Testis (tissue), 3 donors: ENCODE results near the gene ADAM23. TPM values are rescaled to one million over a fixed set of nuclear protein-coding genes. Genes with fewer than 3 reads are reported as not detected.

Experiments
- DNase-seq: peaks from one replicate; pipeline ENCODE4 v3.0.0-alpha.2; 2019
- H3K27ac ChIP-seq, 2 donors: fragments of 200-600 bp; sonication (generic); one replicate each; pipeline ENCODE4 v1.5.1; 2019
- H3K27me3 ChIP-seq: fragments of 200-600 bp; sonication (generic); one replicate; pipeline ENCODE4 v1.5.1; 2019
- H3K36me3 ChIP-seq: fragments of 200-600 bp; sonication (generic); one replicate; pipeline ENCODE4 v1.5.1; 2017; ENCODE audit warnings: low read depth; ENCODE audit errors: missing control alignments
- H3K4me1 ChIP-seq: fragments of 200-600 bp; sonication (generic); one replicate; pipeline ENCODE4 v1.5.1; 2019
- H3K4me3 ChIP-seq, 2 donors: fragments of 200-600 bp; sonication (generic); one replicate each; pipeline ENCODE4 v1.5.1; 2017 to 2019
- H3K9me3 ChIP-seq: fragments of 200-600 bp; sonication (generic); one replicate; pipeline ENCODE4 v1.5.1; 2017
- CTCF ChIP-seq, 3 experiments: fragments of 450-650 bp in 2 of 3; fragments of 200-600 bp in 1 of 3; sonication (generic) in 1 of 3; IDR thresholded peaks; one replicate each; pipeline ENCODE4 v1.5.1; 2016 to 2019; ENCODE audit warnings: antibody characterized with exemption in 3 of 3, mild to moderate bottlenecking in 2 of 3, moderate library complexity in 1 of 3
- POLR2A ChIP-seq: fragments of 450-650 bp; IDR thresholded peaks from one replicate; pipeline ENCODE4 v1.6.1; 2017; ENCODE audit warnings: antibody characterized with exemption, mild to moderate bottlenecking, moderate library complexity
- WGBS, 2 donors: methylation state at CpG; one replicate each; pipeline ENCODE4 v1.1.5; 2018; 5-methylcytosine and 5-hydroxymethylcytosine counted together
- intact Hi-C: fragments of 100-400 bp; cut with DNase I; formaldehyde crosslinking; loops from one replicate; pipeline ENCODE4 v1.15.1; 2023; ENCODE audit warnings: low total_unique reads
- polyA plus RNA-seq: library from polyadenylated mRNA; stranded (reverse); fragments of 350-450 nt; fragmentation: Illumina TruSeq; extraction: RNeasy Lipid Tissue Mini Kit (QIAGEN cat#74804); gene quantifications from one replicate; pipeline ENCODE4 v1.2.3, GENCODE V29; 2014; ENCODE audit warnings: low read depth, low replicate concordance; ENCODE audit not compliant: insufficient read depth
- total RNA-seq, 2 donors: library from RNA; depleted of rRNA; stranded (reverse); fragments of >200 nt; gene quantifications; one replicate each; pipeline ENCODE4 v1.2.3, GENCODE V29; 2016

The ADAM23 gene
- total and polyA plus RNA-seq, 3 donors from 2014 or later: 14.5 to 24.2 (median 19.5) TPM

DNA sequence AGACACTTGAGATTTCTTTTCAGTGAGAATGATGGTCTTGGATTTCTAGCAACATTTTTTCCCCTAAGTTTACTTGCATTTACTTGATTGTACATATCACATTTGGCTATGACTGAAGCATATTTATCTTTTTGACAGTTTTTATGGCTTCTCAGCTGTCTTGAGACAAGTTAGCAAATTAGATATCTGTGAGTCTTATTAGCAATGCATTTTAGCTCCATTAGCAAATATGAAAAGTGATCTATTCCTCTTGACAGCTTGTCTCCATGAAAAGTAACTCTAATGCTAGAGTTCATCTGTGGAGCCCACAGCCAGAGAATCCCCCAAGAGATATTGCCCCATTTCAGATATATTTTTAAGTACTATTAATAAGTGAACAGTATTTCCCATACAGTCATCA lies 126.9 kb downstream of the ADAM23 start:
- DNase-seq: no peak
- Histone ChIP-seq H3K36me3 (no peaks in the 10 kb centered on the region), H3K4me3 (no peak overlapping the region), H3K9me3 (no peaks in the 10 kb centered on the region), H3K27me3 (no peaks in the 10 kb centered on the region), H3K27ac (no peak overlapping the region), H3K4me1 (no peaks in the 10 kb centered on the region)
- intact Hi-C loops: no loop called here
- TF ChIP-seq CTCF (IDR thresholded peaks at IDR 0.05): no peak
- TF ChIP-seq POLR2A: no peak

GRCh38 chr2:206572725-206573124 lies 129.4 kb downstream of the ADAM23 start:
- no peaks in the 10 kb centered on the region for H3K27me3 ChIP-seq
- intact Hi-C loops: no loop called here
- no peaks in the 10 kb centered on the region for H3K9me3 ChIP-seq
- 94 to 97% methylated on average over 3 of the region's 3 CpGs for WGBS, 2 donors
- DNase-seq: no peak
- H3K4me1 ChIP-seq: no peaks in the 10 kb centered on the region
- H3K4me3 ChIP-seq: no peak overlapping the region
- H3K27ac ChIP-seq: no peak overlapping the region
- no peaks in the 10 kb centered on the region for H3K36me3 ChIP-seq
- TF ChIP-seq CTCF (IDR thresholded peaks at IDR 0.05) (no peak), POLR2A (no peak)

GRCh38 chr2:206573793-206574192 lies 130.5 kb downstream of the ADAM23 start:
- H3K27me3 ChIP-seq: no peaks in the 10 kb centered on the region
- no peak for DNase-seq
- H3K27ac ChIP-seq: no peak overlapping the region
- no peak overlapping the region for H3K4me3 ChIP-seq
- no peaks in the 10 kb centered on the region for H3K4me1 ChIP-seq
- WGBS, 2 donors: 91 to 97% methylated on average over 6 of the region's 6 CpGs
- intact Hi-C loops: no loop called here
- H3K36me3 ChIP-seq: no peaks in the 10 kb centered on the region
- TF ChIP-seq POLR2A (no peak), CTCF (IDR thresholded peaks at IDR 0.05) (no peak)
- H3K9me3 ChIP-seq: no peaks in the 10 kb centered on the region

- Histone ChIP-seq H3K27me3 (no peaks in the 10 kb centered on the region), H3K4me3 (no peak overlapping the region), H3K27ac (no peak overlapping the region), H3K4me1 (no peaks in the 10 kb centered on the region), H3K9me3 (no peaks in the 10 kb centered on the region), H3K36me3 (no peaks in the 10 kb centered on the region)
- intact Hi-C loops: no loop called here
- DNase-seq: no peak
- no peak for TF ChIP-seq CTCF (IDR thresholded peaks at IDR 0.05)
- no peak for TF ChIP-seq POLR2A
- WGBS, 2 donors: 73 to 77% methylated on average over 11 of the region's 11 CpGs
Observed at GRCh38 chr2:206584323-206585116, 141.2 kb downstream of the ADAM23 start.

DNA sequence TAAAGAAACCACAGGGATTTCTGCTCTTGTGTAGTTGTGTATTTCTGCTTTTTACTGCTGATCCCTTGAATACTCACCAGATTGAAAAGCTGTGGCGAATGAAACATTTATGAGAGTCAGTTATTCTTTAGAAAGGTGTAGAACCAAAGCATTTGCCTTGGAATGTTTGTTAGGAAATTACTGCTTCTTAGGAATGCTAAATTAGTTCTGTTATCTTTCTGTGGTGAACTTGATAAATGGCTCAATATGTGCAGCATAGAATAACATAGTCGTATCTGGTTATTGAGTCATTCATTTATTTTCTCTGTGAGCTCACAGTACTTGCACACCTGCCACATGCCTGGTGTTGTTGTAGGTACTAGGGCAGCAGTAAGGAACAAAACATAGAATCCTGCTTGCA lies 142.0 kb downstream of the ADAM23 start:
- no peak overlapping the region for H3K27ac ChIP-seq

More for the DNA sequence above, 142.0 kb downstream of the ADAM23 start:
- DNase-seq: no peak
- TF ChIP-seq POLR2A (no peak), CTCF (IDR thresholded peaks at IDR 0.05) (no peak)
- Histone ChIP-seq H3K4me1 (no peaks in the 10 kb centered on the region), H3K27me3 (no peaks in the 10 kb centered on the region), H3K9me3 (no peaks in the 10 kb centered on the region), H3K4me3 (no peak overlapping the region), H3K36me3 (no peaks in the 10 kb centered on the region)
- WGBS, 2 donors: 77 to 86% methylated on average over 2 of the region's 2 CpGs
- intact Hi-C loops: no loop called here
